HUES64 (cell line): Measurements from ENCODE around the gene SEMA4C.
A peak's percentile ranks its signal among the peaks of the same experiment; 100 is the strongest.

Experiments used
- H3K27ac ChIP-seq: 2 replicates; pipeline ENCODE4 v1.7.0; 2013; ENCODE audit warnings: low read depth, low read length, inconsistent platforms
- H3K27me3 ChIP-seq: 2 replicates; pipeline ENCODE4 v1.6.1; 2013; ENCODE audit warnings: mild to moderate bottlenecking, low read length; ENCODE audit not compliant: insufficient read depth
- H3K36me3 ChIP-seq: 2 replicates; pipeline ENCODE4 v1.6.1; 2013; ENCODE audit warnings: mild to moderate bottlenecking, low read length; ENCODE audit not compliant: insufficient read depth
- H3K4me1 ChIP-seq: 2 replicates; pipeline ENCODE4 v1.6.1; 2013; ENCODE audit warnings: mild to moderate bottlenecking, low read length, moderate library complexity; ENCODE audit not compliant: insufficient read depth
- H3K4me3 ChIP-seq: 2 replicates; pipeline ENCODE4 v1.5.1; 2013; ENCODE audit warnings: mild to moderate bottlenecking, low read length, moderate library complexity
- H3K9ac ChIP-seq: 2 replicates; pipeline ENCODE4 v1.6.1; 2013; ENCODE audit warnings: mild to moderate bottlenecking, low read depth, low read length
- H3K9me3 ChIP-seq: 2 replicates; pipeline ENCODE4 v1.6.1; 2013; ENCODE audit warnings: low read depth, low read length; ENCODE audit not compliant: insufficient read depth
- WGBS: fragments of 150-250, 120-280 bp; methylation state at CpG from one replicate; pipeline ENCODE4 v1.1.7; 2013; ENCODE audit warnings: missing lambda C conversion rate; 5-methylcytosine and 5-hydroxymethylcytosine counted together

SEMA4C gene

GRCh38 chr2:96832754-96833507 lies 36.9 kb downstream of the SEMA4C start:
- WGBS = 33% methylated on average over 17 of the region's 18 CpGs
- Histone ChIP-seq H3K27ac (peak overlapping the region; percentile 87), H3K4me3 (peak overlapping the region; percentile 41), H3K9me3 (no peaks in the 10 kb centered on the region), H3K9ac (peak overlapping the region; percentile 56), H3K4me1 (peaks cover 25% of the 10 kb centered on the region), H3K27me3 (no peaks in the 10 kb centered on the region), H3K36me3 (peaks cover 59% of the 10 kb centered on the region)

- H3K4me3 ChIP-seq = peak overlapping the region; percentile 41; the same call in 1 of the 2 replicates
- no peaks in the 10 kb centered on the region for H3K27me3 ChIP-seq
- peak overlapping the region; percentile 56 for H3K9ac ChIP-seq
- 58% methylated on average over 11 of the region's 11 CpGs for WGBS
- no peaks in the 10 kb centered on the region for H3K9me3 ChIP-seq
- H3K4me1 ChIP-seq = peaks cover 25% of the 10 kb centered on the region
- peaks cover 63% of the 10 kb centered on the region for H3K36me3 ChIP-seq
- H3K27ac ChIP-seq = peak overlapping the region; percentile 87
These were observed 37.5 kb downstream of the SEMA4C start for GRCh38 chr2:96832408-96832753.

GRCh38 chr2:96831679-96832078 lies 38.2 kb downstream of the SEMA4C start:
- Histone ChIP-seq H3K9ac (no peak overlapping the region), H3K4me1 (peaks cover 25% of the 10 kb centered on the region), H3K27me3 (no peaks in the 10 kb centered on the region), H3K9me3 (no peaks in the 10 kb centered on the region), H3K36me3 (peaks cover 67% of the 10 kb centered on the region), H3K4me3 (no peak overlapping the region), H3K27ac (peak overlapping the region; percentile 87; the same call in 1 of the 2 replicates)
- WGBS = 91% methylated on average over 10 of the region's 10 CpGs

GRCh38 chr2:96830044-96830562 lies 39.8 kb downstream of the SEMA4C start:
- Histone ChIP-seq H3K9ac (no peak overlapping the region), H3K4me1 (peaks cover 25% of the 10 kb centered on the region), H3K36me3 (peaks cover 80% of the 10 kb centered on the region), H3K9me3 (no peaks in the 10 kb centered on the region), H3K4me3 (no peak overlapping the region), H3K27me3 (no peaks in the 10 kb centered on the region), H3K27ac (no peak overlapping the region)
- 93% methylated on average over 5 of the region's 5 CpGs for WGBS

- H3K4me1 ChIP-seq = peaks cover 25% of the 10 kb centered on the region
- H3K27ac ChIP-seq = no peak overlapping the region
- no peaks in the 10 kb centered on the region for H3K9me3 ChIP-seq
- H3K4me3 ChIP-seq = no peak overlapping the region
- no peak overlapping the region for H3K9ac ChIP-seq
- H3K27me3 ChIP-seq = no peaks in the 10 kb centered on the region
- peaks cover 82% of the 10 kb centered on the region for H3K36me3 ChIP-seq
- WGBS = 95% methylated on average over 13 of the region's 13 CpGs
These were observed 41.0 kb downstream of the SEMA4C start for GRCh38 chr2:96828874-96829273.

- Histone ChIP-seq H3K4me3 (no peak overlapping the region), H3K27ac (no peak overlapping the region), H3K4me1 (peaks cover 23% of the 10 kb centered on the region), H3K36me3 (peaks cover 83% of the 10 kb centered on the region), H3K9ac (no peak overlapping the region), H3K9me3 (no peaks in the 10 kb centered on the region), H3K27me3 (no peaks in the 10 kb centered on the region)
- 95% methylated on average over 14 of the region's 14 CpGs for WGBS
These were observed 41.4 kb downstream of the SEMA4C start for GRCh38 chr2:96828436-96828835.

- H3K36me3 ChIP-seq = peaks cover 85% of the 10 kb centered on the region
- no peaks in the 10 kb centered on the region for H3K27me3 ChIP-seq
- no peak overlapping the region for H3K9ac ChIP-seq
- WGBS = 97% methylated on average over 22 of the region's 22 CpGs
- no peak overlapping the region for H3K27ac ChIP-seq
- H3K4me1 ChIP-seq = peaks cover 6% of the 10 kb centered on the region; the same call in 1 of the 2 replicates
- no peak overlapping the region for H3K4me3 ChIP-seq
- no peaks in the 10 kb centered on the region for H3K9me3 ChIP-seq
These were observed 43.2 kb downstream of the SEMA4C start for GRCh38 chr2:96826546-96827278.

- Histone ChIP-seq H3K9ac (no peak overlapping the region), H3K36me3 (peaks cover 76% of the 10 kb centered on the region), H3K27me3 (no peaks in the 10 kb centered on the region), H3K27ac (no peak overlapping the region), H3K9me3 (no peaks in the 10 kb centered on the region), H3K4me1 (no peaks in the 10 kb centered on the region), H3K4me3 (no peak overlapping the region)
- WGBS = 95% methylated on average over 14 of the region's 14 CpGs
These were observed 44.8 kb downstream of the SEMA4C start for GRCh38 chr2:96825057-96825456.

- 93% methylated on average over 6 of the region's 6 CpGs for WGBS
- Histone ChIP-seq H3K4me3 (no peak overlapping the region), H3K9me3 (no peaks in the 10 kb centered on the region), H3K36me3 (peaks cover 72% of the 10 kb centered on the region), H3K9ac (no peak overlapping the region), H3K27me3 (no peaks in the 10 kb centered on the region), H3K27ac (no peak overlapping the region), H3K4me1 (0 out of 2 replicates have a peak, but pooled peaks cover 3% of the 10 kb centered on the region)
These were observed 45.6 kb downstream of the SEMA4C start for GRCh38 chr2:96824079-96824870.

GRCh38 chr2:96823198-96823597 lies 46.7 kb downstream of the SEMA4C start:
- H3K4me1 ChIP-seq = 0 out of 2 replicates have a peak, but pooled peaks cover 6% of the 10 kb centered on the region
- no peak overlapping the region for H3K9ac ChIP-seq
- H3K27me3 ChIP-seq = no peaks in the 10 kb centered on the region
- H3K27ac ChIP-seq = no peak overlapping the region
- 95% methylated on average over 11 of the region's 11 CpGs for WGBS
- peaks cover 68% of the 10 kb centered on the region for H3K36me3 ChIP-seq
- H3K4me3 ChIP-seq = no peak overlapping the region
- H3K9me3 ChIP-seq = no peaks in the 10 kb centered on the region
